Stimulated activated CD8-positive, alpha-beta memory T cell treated with anti-CD3 and anti-CD28 coated beads, Interleukin-15, amount 100 ng/mL, for 4 hours (primary cell): ENCODE data around the gene LDB2.

Experiments used
- DNase-seq, 2 donors: peaks; one replicate each; pipeline ENCODE4 v3.0.0-alpha.2; 2020; ENCODE audit warnings: low read depth in 2 of 2

The LDB2 gene

DNA sequence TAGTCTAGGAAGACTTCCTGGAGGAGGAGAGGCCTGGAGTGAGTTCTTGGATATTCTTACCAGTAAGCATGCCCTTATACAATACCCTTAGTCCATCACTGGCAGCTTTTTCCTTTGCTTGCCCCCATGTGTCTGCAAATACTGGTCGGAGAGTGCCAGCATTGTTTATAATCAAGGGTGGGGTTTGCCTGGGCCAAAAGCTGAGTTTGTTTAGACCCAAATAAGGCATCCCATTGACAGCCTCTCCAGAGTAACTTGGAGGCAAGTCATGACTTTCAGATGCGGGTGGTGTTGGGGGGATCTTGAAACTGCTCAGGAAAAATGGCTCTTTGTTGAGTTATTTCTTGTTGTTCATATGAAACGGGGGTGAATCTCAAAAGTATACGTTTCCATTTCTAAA lies 413.7 kb downstream of the LDB2 start:
- DNase-seq = no peak

DNA sequence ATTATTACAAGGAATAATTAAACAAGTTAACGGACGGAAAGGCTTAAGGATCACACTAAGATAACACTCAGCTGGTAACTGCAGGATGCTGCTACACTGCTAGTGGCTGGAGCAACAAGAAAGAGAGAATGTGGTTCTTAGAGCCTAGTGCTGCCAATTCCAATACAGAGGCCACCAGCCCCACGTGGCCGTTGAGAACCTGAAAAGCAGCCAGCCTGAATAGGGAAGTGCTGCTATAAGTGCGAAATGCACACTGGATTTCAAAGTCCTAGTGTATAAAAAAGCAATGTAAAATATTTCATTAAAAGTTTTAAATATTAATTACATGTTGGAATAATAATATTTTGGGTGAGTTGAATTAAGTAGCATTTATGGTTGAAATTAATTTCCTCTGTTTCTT lies 414.9 kb downstream of the LDB2 start:
- DNase-seq = no peak

DNA sequence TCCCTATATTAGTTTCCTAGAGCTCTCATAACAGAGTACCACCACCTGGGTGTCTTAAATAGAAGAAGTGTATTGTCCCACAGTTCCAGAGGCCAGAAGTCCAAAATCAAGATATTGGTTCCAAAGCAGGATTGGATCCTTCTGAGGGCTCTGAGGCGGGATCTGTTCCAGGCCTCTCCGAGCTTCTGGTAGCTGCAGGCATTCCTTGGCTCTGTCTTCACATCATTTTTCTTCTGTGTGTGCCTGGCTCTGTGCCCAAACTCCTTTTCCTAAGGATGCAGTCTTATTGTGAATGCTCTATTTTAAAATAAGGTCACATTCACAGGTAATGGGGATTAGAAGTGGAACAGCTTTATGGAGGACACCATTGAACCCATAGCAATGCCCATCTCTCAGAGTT lies 418.4 kb downstream of the LDB2 start:
- DNase-seq = no peak

DNA sequence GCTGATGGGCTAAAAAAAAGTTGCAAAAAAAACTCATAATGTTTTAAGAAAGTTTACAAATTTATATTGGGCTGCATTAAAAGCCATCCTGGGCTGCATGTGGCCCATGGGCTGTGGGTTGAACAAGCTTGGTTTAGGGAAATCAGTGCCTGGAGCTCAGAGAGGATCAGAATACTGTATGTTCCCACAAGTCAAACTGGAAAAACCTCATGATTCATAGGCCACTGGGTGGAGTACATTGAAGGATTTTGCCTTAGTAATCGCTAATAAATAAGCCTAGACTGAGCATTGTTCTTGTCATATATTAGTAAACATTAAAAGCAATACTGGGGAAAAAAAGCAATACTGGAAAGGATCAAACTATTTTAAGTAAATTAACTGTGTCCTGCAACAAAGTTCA lies 425.9 kb downstream of the LDB2 start:
- DNase-seq = no peak

DNA sequence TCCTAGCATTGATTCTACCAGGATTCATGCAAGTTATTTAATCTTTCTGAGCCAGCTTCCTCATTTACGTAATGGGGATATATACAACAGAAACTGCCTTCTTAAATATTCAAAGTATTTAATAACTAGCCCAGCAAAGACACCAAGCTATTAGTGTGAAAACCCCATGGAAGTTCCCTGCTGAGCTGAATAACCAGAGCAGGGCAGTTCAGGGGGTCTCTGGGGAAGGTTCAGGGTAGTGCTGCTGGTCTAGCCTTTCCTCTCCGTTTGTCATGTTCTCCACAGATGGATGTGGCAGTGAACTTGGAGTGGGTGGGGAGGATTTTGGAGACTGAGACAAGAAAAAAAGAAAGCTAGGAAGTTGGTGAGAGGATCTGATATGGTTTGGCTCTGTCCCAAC lies 431.4 kb downstream of the LDB2 start:
- DNase-seq = no peak

DNA sequence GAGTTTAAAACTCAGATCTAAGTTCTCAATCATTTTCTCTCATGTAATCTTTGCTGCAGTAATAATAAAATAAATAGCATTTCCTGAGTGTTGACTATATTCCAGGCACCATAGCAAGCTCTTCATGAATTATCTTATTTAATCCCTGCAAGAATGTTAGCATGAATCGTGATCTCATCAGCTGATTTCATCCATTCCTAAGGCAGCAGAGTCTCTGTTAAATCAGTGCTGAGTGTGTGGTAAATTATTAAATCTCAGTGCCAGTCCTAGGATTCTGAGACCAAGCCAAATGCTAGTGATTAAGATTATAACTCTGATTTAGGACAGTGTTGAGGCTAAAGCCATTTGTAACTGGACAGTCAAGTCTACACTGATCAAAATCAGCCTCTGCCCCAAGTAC lies 431.9 kb downstream of the LDB2 start:
- DNase-seq = no peak

DNA sequence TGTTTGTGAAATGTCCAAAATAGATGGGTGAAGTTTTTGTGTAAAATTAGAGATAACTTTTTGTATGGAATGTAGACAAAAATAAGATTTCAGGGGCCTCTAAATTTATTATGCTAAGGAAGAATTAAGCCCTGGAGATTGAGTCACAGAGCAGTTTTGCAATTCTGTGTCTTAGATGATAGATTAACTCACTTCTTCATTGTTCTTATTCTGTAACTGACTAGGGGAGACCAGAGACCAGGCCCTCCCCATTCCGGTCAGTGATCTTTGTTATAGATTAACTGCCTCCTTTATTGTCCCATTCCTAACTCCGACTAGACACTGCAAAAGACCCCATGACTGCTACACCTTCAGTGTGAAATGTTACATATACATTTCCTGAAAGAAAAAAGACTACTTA lies 433.8 kb downstream of the LDB2 start:
- DNase-seq = no peak

DNA sequence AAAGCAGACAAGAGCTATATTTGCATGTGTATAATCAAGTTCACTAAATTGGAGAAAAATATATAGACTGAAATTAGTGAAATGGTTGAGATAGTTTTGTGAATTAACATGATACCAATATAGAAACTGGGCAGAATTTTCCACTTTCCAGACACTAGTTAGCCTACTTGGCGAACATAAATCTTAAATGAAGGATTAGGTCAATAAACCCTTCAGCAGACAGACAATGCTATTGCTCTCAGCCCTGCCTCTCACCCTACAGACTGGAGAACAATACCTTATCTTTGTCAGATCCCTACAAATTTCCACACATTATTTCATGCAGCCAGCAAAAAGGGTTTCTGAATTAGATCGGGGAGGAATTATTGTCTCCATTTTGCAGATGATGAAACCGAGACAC lies 435.8 kb downstream of the LDB2 start:
- no peak for DNase-seq

DNA sequence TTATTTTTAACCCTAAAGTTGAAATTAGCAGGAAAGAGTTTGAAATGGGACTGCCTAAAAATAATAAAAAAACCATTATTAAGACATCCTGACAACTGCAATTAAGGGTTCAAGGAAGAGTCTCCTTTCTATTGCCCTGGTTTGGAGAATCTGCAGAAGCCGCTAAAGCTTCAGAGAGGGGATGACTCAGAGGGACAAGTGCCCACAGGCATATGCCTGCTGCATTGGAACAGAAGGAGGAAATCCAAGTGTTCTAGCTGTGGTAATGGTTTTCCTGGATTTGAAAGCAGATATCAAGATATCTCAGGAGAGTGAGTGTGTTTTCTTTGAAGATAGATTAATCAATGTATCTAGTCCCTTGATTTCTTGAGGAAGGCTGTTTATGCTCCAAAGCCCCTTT lies 437.1 kb downstream of the LDB2 start:
- DNase-seq = no peak

DNA sequence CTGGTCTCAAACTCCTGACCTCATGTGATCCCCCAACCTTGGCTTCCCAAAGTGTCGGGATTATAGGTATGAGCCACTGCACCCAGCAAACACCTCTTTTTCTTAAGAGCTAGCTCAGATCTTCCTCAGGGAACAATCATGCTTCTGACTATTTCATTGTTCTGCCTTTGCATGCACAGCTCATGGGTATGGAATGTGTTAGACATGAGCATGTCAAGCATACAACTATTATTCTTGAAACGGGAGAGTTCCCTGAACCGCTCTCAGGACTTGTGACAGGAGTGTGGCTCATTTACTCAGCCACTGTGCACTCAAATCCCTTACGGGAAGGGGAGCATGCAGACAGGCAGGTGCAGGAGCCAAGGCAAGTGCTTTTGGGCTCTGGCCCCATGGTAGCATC lies 440.5 kb downstream of the LDB2 start:
- DNase-seq = no peak
